Esophagus squamous epithelium (tissue), 4 donors: ENCODE data around the gene NRCAM.

Experiments used
- CTCF ChIP-seq, 6 experiments: fragments of 450-650 bp in 4 of 6; fragments of 200-600 bp in 2 of 6; sonication (generic) in 2 of 6; IDR thresholded peaks; one replicate each; pipeline ENCODE4 v1.5.1; 2016 to 2019; ENCODE audit warnings: antibody characterized with exemption in 6 of 6, mild to moderate bottlenecking in 4 of 6, moderate library complexity in 4 of 6
- POLR2A ChIP-seq, 4 donors: fragments of 450-650 bp; IDR thresholded peaks; one replicate each; pipeline ENCODE4 v1.6.1; 2017; ENCODE audit warnings: antibody characterized with exemption in 4 of 4, mild to moderate bottlenecking in 4 of 4, moderate library complexity in 3 of 4

- no peak for TF ChIP-seq POLR2A (IDR thresholded peaks at IDR 0.05)
- no peak for TF ChIP-seq CTCF (IDR thresholded peaks at IDR 0.05)
These were observed 60.2 kb downstream of the NRCAM start for GRCh38 chr7:108396080-108396479.
